ENCODE results near the gene TGFB1. TPM values are rescaled to one million over a fixed set of nuclear protein-coding genes. Genes with fewer than 3 reads are reported as not detected.

The TGFB1 gene
- total and polyA plus RNA-seq, 4 donors = 0.83 to 10.6 (median 6.9) TPM

DNA sequence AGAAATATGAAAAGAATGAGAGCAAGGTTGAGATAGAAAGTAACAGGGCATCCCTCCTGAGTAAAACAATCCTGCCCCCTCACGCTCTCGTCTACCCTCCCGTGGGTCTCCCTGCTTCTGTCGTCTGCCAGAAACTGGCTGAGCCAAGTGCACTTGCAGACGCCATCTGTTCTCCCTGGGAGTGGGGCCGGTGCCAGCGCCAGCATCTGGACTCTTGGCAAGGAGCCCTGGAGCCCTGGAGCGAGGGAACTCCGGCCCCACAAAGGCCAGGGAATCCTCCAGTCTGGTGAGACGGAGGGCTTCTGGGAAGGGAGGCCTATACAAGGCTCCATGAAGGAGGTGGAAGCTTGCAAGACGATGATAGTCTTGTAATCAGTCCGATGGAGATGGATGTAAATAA, 20.3 kb upstream of the TGFB1 start:
- WGBS = 55% methylated on average over 12 of the region's 12 CpGs
- TF ChIP-seq, protein P1, sequence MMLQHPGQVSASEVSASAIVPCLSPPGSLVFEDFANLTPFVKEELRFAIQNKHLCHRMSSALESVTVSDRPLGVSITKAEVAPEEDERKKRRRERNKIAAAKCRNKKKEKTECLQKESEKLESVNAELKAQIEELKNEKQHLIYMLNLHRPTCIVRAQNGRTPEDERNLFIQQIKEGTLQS (IDR thresholded peaks at IDR 0.05) = no peak
- peak; percentile 67 for TF ChIP-seq NR2F2 (IDR thresholded peaks at IDR 0.05)
- TF ChIP-seq ZBTB33 (IDR thresholded peaks at IDR 0.05) = no peak
- no peak for TF ChIP-seq YY1 (IDR thresholded peaks at IDR 0.05)
- TF ChIP-seq FOXA1 (IDR thresholded peaks at IDR 0.05) = no peak
- TF ChIP-seq TAF1 (conservative IDR thresholded peaks at IDR 0.05) = no peak
- no peak for TF ChIP-seq JUND (IDR thresholded peaks at IDR 0.05)
- TF ChIP-seq RAD21 (IDR thresholded peaks at IDR 0.05) = no peak
- no peaks in the 10 kb centered on the region for H3K36me3 ChIP-seq (ENCODE audit: control insufficient read depth in 4 of 4, insufficient read depth in 3 of 4, low read depth in 1 of 4, low read length in 3 of 4)
- no peak overlapping the region for H3K4me3 ChIP-seq (ENCODE audit: low read depth in 1 of 3, low read length in 3 of 3)
- DNase-seq (ENCODE audit: low spot score) = no peak
- H3K9ac ChIP-seq (ENCODE audit: low read depth in 1 of 2, low read length in 2 of 2) = no peak overlapping the region
- H3K4me1 ChIP-seq (ENCODE audit: control insufficient read depth in 4 of 4, insufficient read depth in 4 of 4, low read length in 3 of 4) = peaks cover 0 to 6% (median 4%) of the 10 kb centered on the region in 4 donors
- H3K27me3 ChIP-seq (ENCODE audit: control insufficient read depth in 4 of 4, insufficient read depth in 4 of 4, low read length in 3 of 4) = no peaks in the 10 kb centered on the region
- no peaks in the 10 kb centered on the region for H3K9me3 ChIP-seq (ENCODE audit: control insufficient read depth in 4 of 4, low read length in 3 of 4)
- H3K27ac ChIP-seq (ENCODE audit: low read depth in 1 of 2, low read length in 2 of 2) = no peak overlapping the region

DNA sequence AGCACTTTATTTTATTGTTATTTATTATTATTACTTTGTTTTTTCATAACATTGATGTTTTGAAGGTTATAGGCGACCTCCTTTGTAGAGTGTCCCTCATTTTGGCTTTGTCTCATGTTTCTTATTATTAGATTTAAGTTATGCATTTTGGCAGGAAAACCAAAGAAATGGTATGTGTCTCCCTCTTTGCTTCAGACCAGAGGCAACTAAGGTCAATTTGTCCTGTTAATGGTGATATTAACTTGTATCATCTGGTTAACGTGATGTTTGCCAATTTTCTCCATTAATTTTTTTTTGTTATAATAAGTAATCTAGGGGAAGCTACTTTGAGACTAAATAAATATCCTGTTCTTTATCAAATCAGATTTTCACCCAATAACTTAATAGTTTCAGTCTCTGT, 18.8 kb upstream of the TGFB1 start:
- Histone ChIP-seq H3K27ac (ENCODE audit: low read depth in 1 of 2, low read length in 2 of 2) (no peak overlapping the region), H3K9me3 (ENCODE audit: control insufficient read depth in 4 of 4, low read length in 3 of 4) (no peaks in the 10 kb centered on the region), H3K36me3 (ENCODE audit: control insufficient read depth in 4 of 4, insufficient read depth in 3 of 4, low read depth in 1 of 4, low read length in 3 of 4) (no peaks in the 10 kb centered on the region), H3K4me3 (ENCODE audit: low read depth in 1 of 3, low read length in 3 of 3) (no peak overlapping the region), H3K4me1 (ENCODE audit: control insufficient read depth in 4 of 4, insufficient read depth in 4 of 4, low read length in 3 of 4) (peaks cover 0 to 6% (median 4%) of the 10 kb centered on the region in 4 donors), H3K9ac (ENCODE audit: low read depth in 1 of 2, low read length in 2 of 2) (no peak overlapping the region), H3K27me3 (ENCODE audit: control insufficient read depth in 4 of 4, insufficient read depth in 4 of 4, low read length in 3 of 4) (no peaks in the 10 kb centered on the region)
- WGBS = 85% methylated on average over 2 of the region's 2 CpGs
- TF ChIP-seq SP1 (IDR thresholded peaks at IDR 0.05) (no peak), FOXA2 (IDR thresholded peaks at IDR 0.05) (no peak)
- DNase-seq (ENCODE audit: low spot score) = no peak

- H3K27me3 ChIP-seq (ENCODE audit: control insufficient read depth in 4 of 4, insufficient read depth in 4 of 4, low read length in 3 of 4) = no peaks in the 10 kb centered on the region
- H3K27ac ChIP-seq (ENCODE audit: low read depth in 1 of 2, low read length in 2 of 2) = no peak overlapping the region
- no peaks in the 10 kb centered on the region for H3K36me3 ChIP-seq (ENCODE audit: control insufficient read depth in 4 of 4, insufficient read depth in 3 of 4, low read depth in 1 of 4, low read length in 3 of 4)
- WGBS = 93% methylated on average over 8 of the region's 8 CpGs
- H3K4me1 ChIP-seq (ENCODE audit: control insufficient read depth in 4 of 4, insufficient read depth in 4 of 4, low read length in 3 of 4) = peaks cover 0 to 6% (median 2%) of the 10 kb centered on the region in 4 donors
- TF ChIP-seq HNF4G (IDR thresholded peaks at IDR 0.05) (no peak), TAF1 (conservative IDR thresholded peaks at IDR 0.05) (no peak), CTCF (IDR thresholded peaks at IDR 0.05; ENCODE audit: low read depth, low read length, missing input control) (no peak), RAD21 (IDR thresholded peaks at IDR 0.05) (no peak), ZBTB33 (IDR thresholded peaks at IDR 0.05) (no peak), GABPA (IDR thresholded peaks at IDR 0.05 in 1 of 2, conservative IDR thresholded peaks at IDR 0.05 in 1 of 2) (no peak), JUND (IDR thresholded peaks at IDR 0.05) (no peak), SP1 (IDR thresholded peaks at IDR 0.05) (no peak), HNF4A (conservative IDR thresholded peaks at IDR 0.05) (no peak), FOXA2 (IDR thresholded peaks at IDR 0.05) (no peak)
- TF ChIP-seq, protein P2, sequence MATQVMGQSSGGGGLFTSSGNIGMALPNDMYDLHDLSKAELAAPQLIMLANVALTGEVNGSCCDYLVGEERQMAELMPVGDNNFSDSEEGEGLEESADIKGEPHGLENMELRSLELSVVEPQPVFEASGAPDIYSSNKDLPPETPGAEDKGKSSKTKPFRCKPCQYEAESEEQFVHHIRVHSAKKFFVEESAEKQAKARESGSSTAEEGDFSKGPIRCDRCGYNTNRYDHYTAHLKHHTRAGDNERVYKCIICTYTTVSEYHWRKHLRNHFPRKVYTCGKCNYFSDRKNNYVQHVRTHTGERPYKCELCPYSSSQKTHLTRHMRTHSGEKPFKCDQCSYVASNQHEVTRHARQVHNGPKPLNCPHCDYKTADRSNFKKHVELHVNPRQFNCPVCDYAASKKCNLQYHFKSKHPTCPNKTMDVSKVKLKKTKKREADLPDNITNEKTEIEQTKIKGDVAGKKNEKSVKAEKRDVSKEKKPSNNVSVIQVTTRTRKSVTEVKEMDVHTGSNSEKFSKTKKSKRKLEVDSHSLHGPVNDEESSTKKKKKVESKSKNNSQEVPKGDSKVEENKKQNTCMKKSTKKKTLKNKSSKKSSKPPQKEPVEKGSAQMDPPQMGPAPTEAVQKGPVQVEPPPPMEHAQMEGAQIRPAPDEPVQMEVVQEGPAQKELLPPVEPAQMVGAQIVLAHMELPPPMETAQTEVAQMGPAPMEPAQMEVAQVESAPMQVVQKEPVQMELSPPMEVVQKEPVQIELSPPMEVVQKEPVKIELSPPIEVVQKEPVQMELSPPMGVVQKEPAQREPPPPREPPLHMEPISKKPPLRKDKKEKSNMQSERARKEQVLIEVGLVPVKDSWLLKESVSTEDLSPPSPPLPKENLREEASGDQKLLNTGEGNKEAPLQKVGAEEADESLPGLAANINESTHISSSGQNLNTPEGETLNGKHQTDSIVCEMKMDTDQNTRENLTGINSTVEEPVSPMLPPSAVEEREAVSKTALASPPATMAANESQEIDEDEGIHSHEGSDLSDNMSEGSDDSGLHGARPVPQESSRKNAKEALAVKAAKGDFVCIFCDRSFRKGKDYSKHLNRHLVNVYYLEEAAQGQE (IDR thresholded peaks at IDR 0.05) = no peak
- TF ChIP-seq, protein P1 (IDR thresholded peaks at IDR 0.05) = no peak
- no peak for DNase-seq (ENCODE audit: low spot score)
- H3K4me3 ChIP-seq (ENCODE audit: low read depth in 1 of 3, low read length in 3 of 3) = no peak overlapping the region
- H3K9me3 ChIP-seq (ENCODE audit: control insufficient read depth in 4 of 4, low read length in 3 of 4) = no peaks in the 10 kb centered on the region
- H3K9ac ChIP-seq (ENCODE audit: low read depth in 1 of 2, low read length in 2 of 2) = no peak overlapping the region
Measured at GRCh38 chr19:41371541-41371940, 17.8 kb upstream of the TGFB1 start.
